Fibroblast of villous mesenchyme (primary cell): Measurements from ENCODE around the gene MAST3. TPM values are rescaled to one million over a fixed set of nuclear protein-coding genes. Genes with fewer than 3 reads are reported as not detected.

Experiments
- DNase-seq: peaks from one replicate; pipeline ENCODE4 v3.0.0-alpha.2; 2010; ENCODE audit warnings: low read depth
- H3K4me3 ChIP-seq: 2 replicates; pipeline ENCODE4 v1.5.1; 2011; ENCODE audit warnings: low read depth, mild to moderate bottlenecking, low read length
- CTCF ChIP-seq: IDR thresholded peaks from 2 replicates; pipeline ENCODE4 v1.5.1; 2012; ENCODE audit warnings: low read depth, mild to moderate bottlenecking, low read length; ENCODE audit not compliant: insufficient read depth
- total RNA-seq: library from RNA; depleted of rRNA; stranded (reverse); fragments of >200 nt; gene quantifications from 2 replicates; pipeline ENCODE4 v1.2.3, GENCODE V29; 2012

Gene MAST3
- 1.9 and 3.0 TPM in 2 replicates for total RNA-seq

- peak within 1 kb of the TSS; percentile 73 for H3K4me3 ChIP-seq
- TF ChIP-seq CTCF, result no peak
- peak; percentile 83 for DNase-seq
These were observed at the start of gene MAST3 for GRCh38 chr19:18097217-18097992. Gene MAST3 (plus strand): TSS chr19:18097778. CDS start chr19:18097793, 15 bp downstream.

- TF ChIP-seq CTCF, result no peak
- DNase-seq, result peak; percentile 49
- H3K4me3 ChIP-seq, result no peak overlapping the region
These were observed 48.2 kb upstream of the MAST3 start for GRCh38 chr19:18049385-18049784.

GRCh38 chr19:18051887-18052286 lies 45.7 kb upstream of the MAST3 start:
- DNase-seq, result no peak
- no peak overlapping the region for H3K4me3 ChIP-seq
- no peak for TF ChIP-seq CTCF

- TF ChIP-seq CTCF, result no peak
- peak; percentile 23 for DNase-seq
- no peak overlapping the region for H3K4me3 ChIP-seq
These were observed 43.9 kb upstream of the MAST3 start for GRCh38 chr19:18053576-18054219.

- H3K4me3 ChIP-seq, result no peak overlapping the region
- TF ChIP-seq CTCF, result no peak
- DNase-seq, result no peak
These were observed 41.6 kb upstream of the MAST3 start for GRCh38 chr19:18055967-18056366.

- no peak for TF ChIP-seq CTCF
- no peak overlapping the region for H3K4me3 ChIP-seq
- peak; percentile 14 for DNase-seq
These were observed 40.0 kb upstream of the MAST3 start for GRCh38 chr19:18057557-18057956.
